Astrocyte (in vitro differentiated cells and primary cell): ENCODE measurements around the gene SLC24A4. TPM values are rescaled to one million over a fixed set of nuclear protein-coding genes. Genes with fewer than 3 reads are reported as not detected.

Experiments used
- DNase-seq: peaks from one replicate; pipeline ENCODE4 v3.0.0-alpha.2; 2010; ENCODE audit warnings: low read depth
- FAIRE-seq: peaks from 2 replicates; lab custom pipeline; 2011; peaks lifted over from hg19 to GRCh38; lab: Jason Lieb, UNC
- H2AFZ ChIP-seq: 2 replicates; pipeline ENCODE4 v1.6.0; 2012; ENCODE audit warnings: low read depth, low read length, inconsistent platforms
- H3K27ac ChIP-seq: 2 replicates; pipeline ENCODE4 v1.5.1; 2011; ENCODE audit warnings: low read depth, low read length, inconsistent platforms
- H3K27me3 ChIP-seq: 2 replicates; pipeline ENCODE4 v1.6.0; 2011; ENCODE audit warnings: low read length, inconsistent platforms; ENCODE audit not compliant: insufficient read depth
- H3K36me3 ChIP-seq: 2 replicates; pipeline ENCODE4 v1.5.1; 2011; ENCODE audit warnings: low read length, inconsistent platforms; ENCODE audit not compliant: insufficient read depth
- H3K4me1 ChIP-seq: 2 replicates; pipeline ENCODE4 v1.5.1; 2011; ENCODE audit warnings: low read length, inconsistent platforms; ENCODE audit not compliant: insufficient read depth
- H3K4me2 ChIP-seq: 2 replicates; pipeline ENCODE4 v1.6.0; 2012; ENCODE audit warnings: low read length, inconsistent platforms
- H3K4me3 ChIP-seq: 2 replicates; pipeline ENCODE4 v1.5.1; 2011; ENCODE audit warnings: low read depth, mild to moderate bottlenecking, low read length, inconsistent platforms; ENCODE audit not compliant: insufficient read depth
- H3K79me2 ChIP-seq: 2 replicates; pipeline ENCODE4 v1.6.0; 2012; ENCODE audit warnings: mild to moderate bottlenecking, low read length, inconsistent platforms; ENCODE audit not compliant: insufficient read depth
- H3K9ac ChIP-seq: 2 replicates; pipeline ENCODE4 v1.6.0; 2012; ENCODE audit warnings: mild to moderate bottlenecking, low read length, inconsistent platforms
- H3K9me3 ChIP-seq: 2 replicates; pipeline ENCODE4 v1.5.1; 2012; ENCODE audit warnings: low read depth, mild to moderate bottlenecking, low read length, inconsistent platforms; ENCODE audit not compliant: insufficient read depth
- H4K20me1 ChIP-seq: 2 replicates; pipeline ENCODE4 v1.6.0; 2012; ENCODE audit warnings: low read length, inconsistent platforms; ENCODE audit not compliant: insufficient read depth
- H3K27ac Mint-ChIP-seq: one replicate; pipeline ENCODE4 v1.8.0; 2021; ENCODE audit warnings: mild to moderate bottlenecking, mixed read lengths; ENCODE audit not compliant: unreplicated experiment
- H3K27me3 Mint-ChIP-seq: one replicate; pipeline ENCODE4 v1.8.0; 2021; ENCODE audit warnings: low read depth, mixed read lengths; ENCODE audit not compliant: unreplicated experiment
- H3K36me3 Mint-ChIP-seq: one replicate; pipeline ENCODE4 v1.8.0; 2021; ENCODE audit warnings: low read depth, mixed read lengths; ENCODE audit not compliant: unreplicated experiment
- H3K4me1 Mint-ChIP-seq: one replicate; pipeline ENCODE4 v1.8.0; 2021; ENCODE audit warnings: low read depth, mixed read lengths; ENCODE audit not compliant: unreplicated experiment
- H3K4me3 Mint-ChIP-seq: one replicate; pipeline ENCODE4 v1.8.0; 2021; ENCODE audit warnings: mild to moderate bottlenecking, moderate library complexity, mixed read lengths; ENCODE audit not compliant: unreplicated experiment
- H3K9me3 Mint-ChIP-seq: one replicate; pipeline ENCODE4 v1.8.0; 2021; ENCODE audit warnings: mild to moderate bottlenecking, mixed read lengths; ENCODE audit not compliant: unreplicated experiment
- EZH2 ChIP-seq: IDR thresholded peaks from 2 replicates; pipeline ENCODE4 v1.6.1; 2012; ENCODE audit warnings: mild to moderate bottlenecking, low read length, inconsistent platforms; ENCODE audit not compliant: insufficient read depth
- total RNA-seq: library from RNA; stranded (reverse); gene quantifications from 2 replicates; pipeline ENCODE4 v1.2.1, GENCODE V29; 2021
- TF ChIP-seq, protein P1 (sequence below): IDR thresholded peaks from 2 replicates; pipeline ENCODE4 v1.5.1; 2011; ENCODE audit warnings: low read depth, mild to moderate bottlenecking, inconsistent platforms, low read length, moderate library complexity; ENCODE audit not compliant: insufficient read depth

The SLC24A4 gene
- total RNA-seq, 1 donor from 2014 or later, result not detected

DNA sequence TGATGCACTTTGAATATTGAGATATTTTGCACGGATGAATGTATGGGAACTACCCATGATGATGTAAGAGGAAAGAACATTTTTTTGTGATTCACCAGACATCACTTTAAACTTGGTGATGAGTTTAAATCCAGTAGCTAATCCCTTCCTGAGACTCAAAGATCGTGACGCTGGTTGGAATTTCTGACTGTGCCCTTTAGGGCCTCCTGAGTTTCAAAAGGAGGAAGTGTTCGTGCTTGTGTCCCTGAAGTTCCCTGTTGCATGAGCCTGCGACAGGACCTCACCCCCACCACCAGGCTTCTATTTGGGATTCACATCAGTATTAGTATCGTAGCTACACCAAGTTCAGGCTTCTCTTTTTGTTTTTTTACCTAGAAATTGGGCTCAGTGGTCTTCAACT lies 172.1 kb downstream of the SLC24A4 start:
- FAIRE-seq, result no peak
- Mint-ChIP-seq H3K4me3 (no peak overlapping the region), H3K9me3 (no peaks in the 10 kb centered on the region), H3K27ac (no peak overlapping the region), H3K27me3 (peaks cover 16% of the 10 kb centered on the region), H3K36me3 (no peaks in the 10 kb centered on the region), H3K4me1 (peaks cover 4% of the 10 kb centered on the region)
- Histone ChIP-seq H4K20me1 (no peaks in the 10 kb centered on the region), H2AFZ (no peak overlapping the region), H3K27me3 (peaks cover 4% of the 10 kb centered on the region), H3K4me1 (no peaks in the 10 kb centered on the region), H3K4me3 (no peak overlapping the region), H3K4me2 (no peak overlapping the region), H3K79me2 (no peaks in the 10 kb centered on the region), H3K9me3 (no peaks in the 10 kb centered on the region), H3K9ac (no peak overlapping the region), H3K27ac (no peak overlapping the region), H3K36me3 (no peaks in the 10 kb centered on the region)
- no peak for TF ChIP-seq EZH2
- TF ChIP-seq, protein P1, sequence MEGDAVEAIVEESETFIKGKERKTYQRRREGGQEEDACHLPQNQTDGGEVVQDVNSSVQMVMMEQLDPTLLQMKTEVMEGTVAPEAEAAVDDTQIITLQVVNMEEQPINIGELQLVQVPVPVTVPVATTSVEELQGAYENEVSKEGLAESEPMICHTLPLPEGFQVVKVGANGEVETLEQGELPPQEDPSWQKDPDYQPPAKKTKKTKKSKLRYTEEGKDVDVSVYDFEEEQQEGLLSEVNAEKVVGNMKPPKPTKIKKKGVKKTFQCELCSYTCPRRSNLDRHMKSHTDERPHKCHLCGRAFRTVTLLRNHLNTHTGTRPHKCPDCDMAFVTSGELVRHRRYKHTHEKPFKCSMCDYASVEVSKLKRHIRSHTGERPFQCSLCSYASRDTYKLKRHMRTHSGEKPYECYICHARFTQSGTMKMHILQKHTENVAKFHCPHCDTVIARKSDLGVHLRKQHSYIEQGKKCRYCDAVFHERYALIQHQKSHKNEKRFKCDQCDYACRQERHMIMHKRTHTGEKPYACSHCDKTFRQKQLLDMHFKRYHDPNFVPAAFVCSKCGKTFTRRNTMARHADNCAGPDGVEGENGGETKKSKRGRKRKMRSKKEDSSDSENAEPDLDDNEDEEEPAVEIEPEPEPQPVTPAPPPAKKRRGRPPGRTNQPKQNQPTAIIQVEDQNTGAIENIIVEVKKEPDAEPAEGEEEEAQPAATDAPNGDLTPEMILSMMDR, result no peak
- DNase-seq, result no peak

DNA sequence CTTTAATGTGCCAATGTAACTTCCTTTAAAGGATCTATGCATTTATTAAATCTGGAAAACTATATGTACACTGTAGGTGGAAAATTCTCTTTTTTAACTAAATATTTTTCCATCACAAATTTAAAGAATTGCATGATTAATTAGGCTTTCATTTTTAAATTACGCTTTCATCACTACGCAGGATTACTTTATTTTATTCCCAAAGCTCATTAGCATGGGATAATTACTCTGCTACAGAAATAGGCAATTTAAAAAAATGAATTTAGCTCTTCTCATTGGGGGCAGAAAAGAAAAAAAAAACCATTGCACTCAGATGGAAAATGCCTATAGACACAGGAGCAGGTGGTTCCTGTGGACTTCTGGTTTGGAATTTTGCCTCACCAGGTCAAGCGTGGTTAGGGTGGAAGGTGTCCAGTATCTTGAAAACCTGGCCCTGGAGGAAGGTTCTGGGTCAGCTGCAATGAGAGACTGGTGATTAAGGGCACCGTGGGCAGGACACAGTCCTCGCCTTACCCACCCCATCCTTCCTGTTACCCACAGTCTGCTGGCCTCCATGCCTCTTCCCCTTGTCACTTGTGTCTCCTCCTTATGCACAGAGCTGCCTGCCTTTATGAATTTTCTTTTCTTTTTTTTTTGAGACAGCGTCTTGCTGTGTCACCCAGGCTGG lies 173.4 kb downstream of the SLC24A4 start:
- Mint-ChIP-seq H3K9me3 (no peaks in the 10 kb centered on the region), H3K36me3 (no peaks in the 10 kb centered on the region), H3K4me3 (no peak overlapping the region), H3K27me3 (peaks cover 11% of the 10 kb centered on the region), H3K4me1 (peaks cover 6% of the 10 kb centered on the region), H3K27ac (no peak overlapping the region)
- no peak for TF ChIP-seq EZH2
- TF ChIP-seq, protein P1, result no peak
- H3K36me3 ChIP-seq, result no peaks in the 10 kb centered on the region
- H3K4me2 ChIP-seq, result no peak overlapping the region
- no peak overlapping the region for H3K4me3 ChIP-seq
- no peak overlapping the region for H3K9ac ChIP-seq
- no peaks in the 10 kb centered on the region for H3K79me2 ChIP-seq
- no peaks in the 10 kb centered on the region for H4K20me1 ChIP-seq
- FAIRE-seq, result no peak
- no peaks in the 10 kb centered on the region for H3K4me1 ChIP-seq
- H3K27ac ChIP-seq, result no peak overlapping the region
- H3K27me3 ChIP-seq, result peaks cover 8% of the 10 kb centered on the region
- no peak overlapping the region for H2AFZ ChIP-seq
- H3K9me3 ChIP-seq, result no peaks in the 10 kb centered on the region
- no peak for DNase-seq

DNA sequence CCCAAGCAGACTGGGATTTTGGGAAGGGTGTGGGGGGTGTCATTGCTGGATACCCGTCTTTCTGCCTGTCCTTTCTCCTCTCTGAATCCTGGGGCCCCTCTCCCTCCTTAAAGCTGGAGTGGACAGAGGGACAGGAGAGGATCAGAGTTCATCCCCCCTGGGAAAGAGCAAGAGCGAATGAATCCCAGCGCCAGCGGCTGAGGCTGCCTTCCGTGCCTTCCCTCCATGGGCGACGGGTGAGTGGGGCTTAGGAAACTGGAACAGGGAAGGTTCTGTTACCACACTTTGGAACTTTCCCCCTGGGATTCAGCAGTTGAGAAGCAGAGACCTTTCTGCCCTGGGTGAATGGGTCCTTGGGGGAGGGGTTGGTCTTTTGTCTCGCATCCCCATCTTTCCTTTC lies 174.4 kb downstream of the SLC24A4 start:
- no peaks in the 10 kb centered on the region for H3K36me3 ChIP-seq
- peaks cover 9% of the 10 kb centered on the region for H3K27me3 Mint-ChIP-seq
- H3K4me3 ChIP-seq, result no peak overlapping the region
- H3K4me1 Mint-ChIP-seq, result peaks cover 14% of the 10 kb centered on the region
- H3K9me3 ChIP-seq, result no peaks in the 10 kb centered on the region
- no peak overlapping the region for H3K27ac ChIP-seq
- no peaks in the 10 kb centered on the region for H3K79me2 ChIP-seq
- H3K4me2 ChIP-seq, result no peak overlapping the region
- H3K27ac Mint-ChIP-seq, result peak overlapping the region; percentile 26
- H3K36me3 Mint-ChIP-seq, result no peaks in the 10 kb centered on the region
- DNase-seq (no peak), FAIRE-seq (no peak)
- no peak overlapping the region for H2AFZ ChIP-seq
- TF ChIP-seq, protein P1, result no peak
- TF ChIP-seq EZH2, result no peak
- no peaks in the 10 kb centered on the region for H4K20me1 ChIP-seq
- H3K4me1 ChIP-seq, result peaks cover 6% of the 10 kb centered on the region
- H3K27me3 ChIP-seq, result peaks cover 8% of the 10 kb centered on the region
- no peaks in the 10 kb centered on the region for H3K9me3 Mint-ChIP-seq
- H3K4me3 Mint-ChIP-seq, result no peak overlapping the region
- no peak overlapping the region for H3K9ac ChIP-seq
